LNCaP clone FGC (cell line): ENCODE data around the gene LIG1.
A peak's percentile ranks its signal among the peaks of the same experiment; 100 is the strongest.

ENCODE experiments used
- DNase-seq: peaks from one replicate; pipeline ENCODE4 v3.0.0-alpha.2; 2011; ENCODE audit warnings: low read depth
- H3K4me3 ChIP-seq: 2 replicates; pipeline ENCODE4 v1.5.1; 2011; ENCODE audit warnings: mild to moderate bottlenecking, low read depth, low read length, control low read depth
- TF ChIP-seq, protein P1 (sequence below): IDR thresholded peaks from 2 replicates; pipeline ENCODE4 v1.5.1; 2012; ENCODE audit warnings: mild to moderate bottlenecking; ENCODE audit not compliant: control insufficient read depth, insufficient read depth; ENCODE audit errors: extremely low read depth

Gene LIG1

DNA sequence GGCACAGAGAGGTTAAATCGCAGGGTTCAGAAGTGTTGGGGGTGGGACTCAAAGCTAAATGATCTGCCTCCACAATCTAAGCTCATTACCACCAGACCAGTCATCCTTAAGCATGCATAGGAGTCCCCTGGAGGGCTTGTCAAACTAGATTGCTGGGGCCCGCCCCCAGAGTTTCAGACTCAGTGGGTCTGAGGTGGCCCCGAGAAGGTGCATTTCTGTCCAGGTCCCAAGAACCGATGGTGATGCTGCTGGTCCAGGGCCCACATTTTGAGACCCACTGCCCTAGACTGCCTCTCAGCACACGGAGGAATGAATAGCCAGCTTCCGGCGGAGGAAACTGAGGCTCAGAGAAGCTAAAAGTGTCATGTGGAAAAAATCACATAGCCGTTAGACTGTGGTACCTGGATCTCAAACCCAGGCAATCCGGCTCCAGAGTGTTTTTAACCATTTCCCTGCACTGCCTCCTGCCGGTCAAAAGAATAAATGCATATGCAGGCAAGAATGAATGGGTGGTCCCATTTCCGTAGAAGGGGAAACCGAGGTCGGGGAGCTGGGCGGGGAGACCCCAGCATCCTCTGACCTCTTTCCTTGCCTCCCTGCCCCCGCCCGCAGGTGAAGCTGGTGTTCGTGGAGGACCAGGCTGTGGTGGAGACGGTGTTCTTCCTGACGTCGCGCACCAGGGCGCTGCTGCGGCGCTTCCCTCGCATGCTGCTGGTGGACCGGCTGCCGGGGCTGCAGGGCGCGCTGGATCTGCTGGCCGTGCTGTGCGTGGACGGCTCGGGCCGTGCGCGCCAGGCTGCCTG lies 24.1 kb upstream of the LIG1 start:
- TF ChIP-seq, protein P1, sequence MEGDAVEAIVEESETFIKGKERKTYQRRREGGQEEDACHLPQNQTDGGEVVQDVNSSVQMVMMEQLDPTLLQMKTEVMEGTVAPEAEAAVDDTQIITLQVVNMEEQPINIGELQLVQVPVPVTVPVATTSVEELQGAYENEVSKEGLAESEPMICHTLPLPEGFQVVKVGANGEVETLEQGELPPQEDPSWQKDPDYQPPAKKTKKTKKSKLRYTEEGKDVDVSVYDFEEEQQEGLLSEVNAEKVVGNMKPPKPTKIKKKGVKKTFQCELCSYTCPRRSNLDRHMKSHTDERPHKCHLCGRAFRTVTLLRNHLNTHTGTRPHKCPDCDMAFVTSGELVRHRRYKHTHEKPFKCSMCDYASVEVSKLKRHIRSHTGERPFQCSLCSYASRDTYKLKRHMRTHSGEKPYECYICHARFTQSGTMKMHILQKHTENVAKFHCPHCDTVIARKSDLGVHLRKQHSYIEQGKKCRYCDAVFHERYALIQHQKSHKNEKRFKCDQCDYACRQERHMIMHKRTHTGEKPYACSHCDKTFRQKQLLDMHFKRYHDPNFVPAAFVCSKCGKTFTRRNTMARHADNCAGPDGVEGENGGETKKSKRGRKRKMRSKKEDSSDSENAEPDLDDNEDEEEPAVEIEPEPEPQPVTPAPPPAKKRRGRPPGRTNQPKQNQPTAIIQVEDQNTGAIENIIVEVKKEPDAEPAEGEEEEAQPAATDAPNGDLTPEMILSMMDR = peak; percentile 41
- no peak for DNase-seq
- H3K4me3 ChIP-seq = no peak overlapping the region

DNA sequence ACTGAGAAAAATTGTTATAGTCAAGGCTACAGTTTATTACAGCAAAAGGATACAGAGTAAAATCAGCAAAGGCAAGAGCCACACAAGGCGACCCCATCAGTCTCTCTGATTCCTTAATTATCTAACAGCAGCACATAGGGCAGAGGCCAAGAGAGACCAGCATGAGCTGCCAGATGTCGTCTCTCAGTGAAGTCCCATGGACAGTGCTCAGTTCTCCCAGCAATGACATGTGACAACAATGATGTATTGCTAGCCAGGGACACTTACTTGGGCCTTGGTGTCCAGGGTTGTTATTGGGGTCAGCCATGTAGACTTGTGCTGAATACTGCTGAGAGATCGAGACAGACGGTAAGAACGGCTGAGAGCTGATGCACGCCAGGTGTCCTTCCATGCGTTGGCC lies 22.6 kb upstream of the LIG1 start:
- no peak overlapping the region for H3K4me3 ChIP-seq
- TF ChIP-seq, protein P1 = no peak
- DNase-seq = no peak

DNA sequence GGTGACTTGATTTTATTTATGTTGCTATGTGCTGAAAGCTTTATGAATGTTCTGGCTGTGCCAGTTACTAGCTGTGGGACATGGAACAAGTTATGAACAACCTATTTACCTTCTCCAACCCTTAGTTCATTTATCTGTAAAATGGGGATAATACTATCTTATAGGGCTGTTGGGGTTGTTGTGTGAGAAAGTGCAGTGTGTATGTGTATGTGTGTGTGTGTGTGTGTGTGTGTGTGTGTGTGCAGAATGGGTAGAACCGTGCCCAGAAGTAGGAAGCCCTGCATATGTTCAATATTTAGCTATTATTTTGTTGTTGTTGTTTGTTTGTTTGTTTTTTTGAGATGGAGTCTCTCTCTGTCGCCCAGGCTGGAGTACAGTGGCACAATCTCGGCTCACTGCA lies 20.7 kb upstream of the LIG1 start:
- TF ChIP-seq, protein P1 = no peak
- no peak overlapping the region for H3K4me3 ChIP-seq
- no peak for DNase-seq

DNA sequence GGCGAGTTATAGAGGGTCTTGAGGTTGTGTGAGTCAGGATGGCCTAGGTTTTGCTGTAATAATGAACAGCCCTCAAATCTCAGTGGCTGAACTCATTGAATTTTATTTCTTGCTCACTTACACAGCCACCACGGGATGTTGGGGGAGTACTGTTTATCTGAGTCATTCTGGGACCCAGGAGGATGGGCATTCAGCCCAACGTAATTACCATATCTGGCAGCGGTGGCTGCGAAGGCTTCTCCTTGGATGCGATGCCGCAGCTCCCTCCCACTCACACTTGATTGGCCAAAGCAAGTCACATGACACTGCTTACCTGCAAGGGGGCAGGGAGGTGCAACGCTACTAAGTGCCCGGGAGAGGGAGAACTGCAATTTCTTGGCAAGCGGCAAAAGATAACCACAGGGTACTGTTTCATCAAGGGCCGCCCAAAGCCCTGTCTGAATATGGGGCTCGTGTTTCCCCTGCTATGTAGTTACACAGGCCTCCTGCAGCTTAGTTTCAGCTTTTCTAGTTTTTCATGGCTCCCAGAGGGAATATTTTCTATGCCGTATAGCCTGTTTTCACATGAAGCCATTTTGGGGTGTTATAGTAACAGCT lies 20.2 kb upstream of the LIG1 start:
- TF ChIP-seq, protein P1 = no peak
- H3K4me3 ChIP-seq = no peak overlapping the region
- no peak for DNase-seq

DNA sequence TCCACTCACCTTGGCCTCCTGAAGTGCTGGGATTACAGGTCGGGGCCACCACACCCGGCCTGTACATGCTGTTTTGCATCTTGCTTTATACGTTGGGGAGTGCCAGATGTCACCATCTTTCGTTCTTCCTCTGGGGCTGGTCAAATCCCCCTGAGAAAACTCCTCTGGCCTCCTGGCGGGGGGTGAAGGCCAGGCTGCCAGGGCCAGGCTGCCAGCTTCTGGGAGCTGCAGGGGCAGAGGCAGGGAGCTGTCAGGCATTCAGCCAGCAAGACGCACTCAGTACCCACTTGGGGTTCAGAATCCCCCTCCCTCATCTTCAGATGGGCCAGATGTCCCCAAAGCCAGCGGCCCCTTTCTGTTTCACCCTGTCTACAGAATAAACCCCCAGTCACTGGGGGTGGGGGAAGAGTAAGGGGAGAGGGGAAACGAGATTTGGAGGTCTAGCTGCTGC lies 16.4 kb upstream of the LIG1 start:
- TF ChIP-seq, protein P1 = no peak
- DNase-seq = no peak
- H3K4me3 ChIP-seq = no peak overlapping the region

DNA sequence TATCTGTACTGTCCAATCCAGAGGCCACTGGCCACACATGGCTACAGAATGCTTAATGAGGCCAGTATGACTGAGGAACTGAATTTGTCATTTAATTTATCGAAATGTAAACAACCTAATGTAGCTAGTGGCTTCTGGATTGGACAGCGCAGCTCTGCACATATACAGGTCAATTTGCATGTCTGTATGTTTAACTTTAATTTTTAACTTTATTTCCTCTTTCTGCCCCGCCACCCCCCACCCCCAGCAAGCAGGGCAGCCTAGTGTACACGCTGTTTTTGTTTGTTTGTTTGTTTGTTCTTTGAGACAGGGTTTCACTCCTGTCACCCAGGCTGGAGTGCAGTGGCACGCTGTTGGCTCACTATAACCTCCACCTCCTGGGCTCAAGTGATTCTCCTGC lies 15.9 kb upstream of the LIG1 start:
- TF ChIP-seq, protein P1 = no peak
- no peak for DNase-seq
- H3K4me3 ChIP-seq = no peak overlapping the region

DNA sequence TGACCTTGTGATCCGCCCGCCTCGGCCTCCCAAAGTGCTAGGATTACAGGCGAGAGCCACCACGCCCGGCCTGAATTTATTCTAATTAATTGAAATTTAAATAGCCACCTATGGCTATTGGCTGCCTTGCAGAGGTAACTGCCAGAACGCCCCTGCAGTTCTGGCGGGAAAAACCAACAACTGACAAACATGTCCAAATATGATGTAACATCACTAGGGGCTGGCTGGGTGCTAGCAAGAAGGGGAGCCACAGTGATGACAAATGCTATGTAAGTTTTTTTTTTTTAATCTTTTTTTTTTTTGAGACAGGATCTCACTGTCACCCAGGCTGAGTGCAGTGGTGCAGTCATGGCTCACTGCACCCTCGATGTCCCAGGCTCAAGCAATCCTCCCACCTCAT lies 13.2 kb upstream of the LIG1 start:
- TF ChIP-seq, protein P1 = no peak
- no peak for DNase-seq
- H3K4me3 ChIP-seq = no peak overlapping the region
